ENCODE data around the gene TRIM17. TPM values are rescaled to one million over a fixed set of nuclear protein-coding genes. Genes with fewer than 3 reads are reported as not detected.

The TRIM17 gene
- total and polyA plus RNA-seq, 9 of the 15 experiments (the other 6 are each of a cell fraction or from before 2014, with no cell fraction given) = not detected

- TF ChIP-seq ZNF398 (CRISPR knock-in tag; IDR thresholded peaks at IDR 0.05) (no peak), KDM1A (IDR thresholded peaks at IDR 0.05) (peak in 1 of 2 experiments; percentile 71; a peak in 3 of 4 replicates), ZBTB34 (CRISPR knock-in tag; IDR thresholded peaks at IDR 0.05) (no peak), SREBF1 (IDR thresholded peaks at IDR 0.05; ENCODE audit: borderline replicate concordance, low read depth, low read length) (no peak), PPARD (CRISPR knock-in tag; IDR thresholded peaks at IDR 0.05) (no peak), ZNF696 (CRISPR knock-in tag; conservative IDR thresholded peaks at IDR 0.05) (no peak), ZZZ3 (IDR thresholded peaks at IDR 0.05) (no peak), ZNF589 (CRISPR knock-in tag; IDR thresholded peaks at IDR 0.05; ENCODE audit: low read depth) (no peak), ELF2 (CRISPR knock-in tag; IDR thresholded peaks at IDR 0.05) (no peak), THRB (CRISPR knock-in tag; conservative IDR thresholded peaks at IDR 0.05) (no peak), NBN (IDR thresholded peaks at IDR 0.05; ENCODE audit: low read depth) (no peak; the same call in none of the 2 replicates), ZNF778 (CRISPR knock-in tag; IDR thresholded peaks at IDR 0.05) (no peak), CREB3 (tag; conservative IDR thresholded peaks at IDR 0.05; ENCODE audit: low read depth) (no peak), ZNF282 (CRISPR knock-in tag; IDR thresholded peaks at IDR 0.05) (no peak), STAG1 (CRISPR knock-in tag; IDR thresholded peaks at IDR 0.05; ENCODE audit: borderline replicate concordance) (peak; percentile 21; the same call in 1 of the 2 replicates), CREM (IDR thresholded peaks at IDR 0.05; ENCODE audit: low read depth) (peak; percentile 76), IRF9 (tag; IDR thresholded peaks at IDR 0.05) (0 out of 2 replicates have a peak, but pooled peaks have one; percentile 17), ZFP1 (CRISPR knock-in tag; IDR thresholded peaks at IDR 0.05) (no peak), ZFP36 (IDR thresholded peaks at IDR 0.05; ENCODE audit: low read depth, low read length, partially characterized antibody) (no peak), HMG20B (CRISPR knock-in tag; IDR thresholded peaks at IDR 0.05) (no peak)
Observed at GRCh38 chr1:228459091-228459993, 42.7 kb upstream of the TRIM17 start (continued).

Measured in K562 (cell line).